GM21737 (cell line): ENCODE measurements around the gene EBLN1.
"Not testable (repeated sequence)": the region's sequence is repeated elsewhere in the genome, so short reads cannot be mapped to it uniquely, and the experiment has no call there.

Source experiments
- ATAC-seq: cut with Tn5 transposase; IDR thresholded peaks from one replicate; pipeline ENCODE4 v1.9.1; 2021; ENCODE audit warnings: mild to moderate bottlenecking, moderate library complexity; ENCODE audit not compliant: unreplicated experiment

Gene EBLN1

GRCh38 chr10:22228943-22229801 is 11.4 kb upstream of the EBLN1 start:
- peak; percentile 61 for ATAC-seq

GRCh38 chr10:22228167-22228938 is 10.5 kb upstream of the EBLN1 start:
- no peak for ATAC-seq

GRCh38 chr10:22226599-22226998 is 8.8 kb upstream of the EBLN1 start:
- no peak for ATAC-seq

- no peak for ATAC-seq
Observed at GRCh38 chr10:22222236-22223190, 4.7 kb upstream of the EBLN1 start.

- ATAC-seq = no peak
Observed at GRCh38 chr10:22219308-22219707, 1.5 kb upstream of the EBLN1 start.

GRCh38 chr10:22218448-22218847 is 633 bp upstream of the EBLN1 start:
- ATAC-seq = no peak

- ATAC-seq = not testable (repeated sequence)
Observed at GRCh38 chr10:22217084-22217483, 731 bp downstream of the EBLN1 start.

- ATAC-seq = no peak
Observed at GRCh38 chr10:22210267-22210666, 7.5 kb downstream of the EBLN1 start.

GRCh38 chr10:22193945-22194344 is 23.9 kb downstream of the EBLN1 start:
- ATAC-seq = no peak

- ATAC-seq = no peak
Observed at GRCh38 chr10:22185586-22185985, 32.2 kb downstream of the EBLN1 start.

GRCh38 chr10:22183771-22184461 is 33.9 kb downstream of the EBLN1 start:
- ATAC-seq = no peak

- no peak for ATAC-seq
Observed at GRCh38 chr10:22180724-22181123, 37.1 kb downstream of the EBLN1 start.

GRCh38 chr10:22174442-22174841 is 43.4 kb downstream of the EBLN1 start:
- ATAC-seq = no peak

- ATAC-seq = no peak
Observed at GRCh38 chr10:22171131-22171530, 46.7 kb downstream of the EBLN1 start.

- no peak for ATAC-seq
Observed at GRCh38 chr10:22170582-22170981, 47.2 kb downstream of the EBLN1 start.

- no peak for ATAC-seq
Observed at GRCh38 chr10:22159979-22160378, 57.8 kb downstream of the EBLN1 start.

GRCh38 chr10:22159180-22159579 is 58.6 kb downstream of the EBLN1 start:
- no peak for ATAC-seq
